HS-27A (cell line): ENCODE measurements around the gene BTN2A1.

Experiments used
- DNase-seq: peaks from one replicate; pipeline ENCODE4 v3.0.0-alpha.2; 2012; ENCODE audit warnings: low read depth, missing footprints

The BTN2A1 gene

GRCh38 chr6:26468829-26469228, 11.1 kb downstream of the BTN2A1 start:
- DNase-seq, result no peak

GRCh38 chr6:26470643-26471042, 12.9 kb downstream of the BTN2A1 start:
- no peak for DNase-seq

- no peak for DNase-seq
These were observed 14.2 kb downstream of the BTN2A1 start for GRCh38 chr6:26471970-26472369.

- no peak for DNase-seq
These were observed 15.0 kb downstream of the BTN2A1 start for GRCh38 chr6:26472549-26473290.

GRCh38 chr6:26473429-26473757, 15.6 kb downstream of the BTN2A1 start:
- DNase-seq, result no peak

GRCh38 chr6:26473758-26474438, 16.1 kb downstream of the BTN2A1 start:
- DNase-seq, result peak; percentile 93

- peak; percentile 31 for DNase-seq
These were observed 16.7 kb downstream of the BTN2A1 start for GRCh38 chr6:26474439-26474881.

GRCh38 chr6:26475823-26476729, 18.3 kb downstream of the BTN2A1 start:
- no peak for DNase-seq

GRCh38 chr6:26476896-26477295, 19.1 kb downstream of the BTN2A1 start:
- no peak for DNase-seq

- no peak for DNase-seq
These were observed 19.7 kb downstream of the BTN2A1 start for GRCh38 chr6:26477426-26477825.

GRCh38 chr6:26478100-26478984, 20.6 kb downstream of the BTN2A1 start:
- DNase-seq, result no peak

- DNase-seq, result no peak
These were observed 21.2 kb downstream of the BTN2A1 start for GRCh38 chr6:26478985-26479278.

GRCh38 chr6:26482338-26482737, 24.6 kb downstream of the BTN2A1 start:
- DNase-seq, result no peak

- DNase-seq, result no peak
These were observed 26.0 kb downstream of the BTN2A1 start for GRCh38 chr6:26483727-26484126.

- DNase-seq, result no peak
These were observed 26.4 kb downstream of the BTN2A1 start for GRCh38 chr6:26484161-26484560.

- no peak for DNase-seq
These were observed 27.5 kb downstream of the BTN2A1 start for GRCh38 chr6:26485112-26485780.

GRCh38 chr6:26486358-26486757, 28.6 kb downstream of the BTN2A1 start:
- DNase-seq, result no peak

GRCh38 chr6:26487466-26487865, 29.7 kb downstream of the BTN2A1 start:
- DNase-seq, result no peak

GRCh38 chr6:26489996-26490964, 32.5 kb downstream of the BTN2A1 start:
- no peak for DNase-seq

GRCh38 chr6:26491604-26492003, 33.8 kb downstream of the BTN2A1 start:
- no peak for DNase-seq
